IMR-90 (cell line): ENCODE measurements around the gene DICER1. TPM values are rescaled to one million over a fixed set of nuclear protein-coding genes. Genes with fewer than 3 reads are reported as not detected.

Experiments
- ATAC-seq: fragments of 200-7000 bp; cut with Tn5 transposase; 2 replicates; pipeline ENCODE4 v1.9.1; 2020; ENCODE audit warnings: low read depth, mild to moderate bottlenecking, moderate library complexity
- BruUV-seq: library from RNA; stranded (reverse); fragments of 400-500 nt; replicated peaks from 2 replicates; lab custom pipeline; 2021; lab: Mats Ljungman, UMichigan
- CTCF ChIA-PET: fragments of 300-600 bp; formaldehyde crosslinking; extraction: SDS; loops from one replicate; lab custom pipeline; 2021; ENCODE audit warnings: antibody characterized with exemption; lab: Yijun Ruan, JAX
- POLR2A ChIA-PET: fragments of 300-600 bp; sonication (Branson Sonifier 250); formaldehyde crosslinking; loops from one replicate; lab custom pipeline; 2022; ENCODE audit warnings: antibody characterized with exemption; ENCODE audit not compliant: unreplicated experiment; lab: Charles Lee
- DNase-seq: peaks from one replicate; pipeline ENCODE4 v3.0.0; 2013
- H2AFZ ChIP-seq: replicated peaks from 2 replicates; pipeline ENCODE3; 2013; ENCODE audit warnings: low read length, mild to moderate bottlenecking; ENCODE audit not compliant: poor library complexity
- H2AK5ac ChIP-seq: 2 replicates; pipeline ENCODE4 v1.6.1; 2013; ENCODE audit warnings: low read depth, low read length, inconsistent platforms
- H2AK9ac ChIP-seq: replicated peaks from 2 replicates; pipeline ENCODE3; 2013; ENCODE audit warnings: mild to moderate bottlenecking, low read depth, low read length, moderate library complexity; ENCODE audit not compliant: poor library complexity
- H2BK120ac ChIP-seq: 2 replicates; pipeline ENCODE4 v1.6.1; 2013; ENCODE audit warnings: low read depth, low read length, inconsistent platforms
- H2BK15ac ChIP-seq: 3 replicates; pipeline ENCODE4 v1.6.1; 2013; ENCODE audit warnings: low read depth, low read length, inconsistent platforms
- H2BK20ac ChIP-seq: 2 replicates; pipeline ENCODE4 v1.6.1; 2013; ENCODE audit warnings: low read depth, mild to moderate bottlenecking, inconsistent platforms, low read length, moderate library complexity
- H2BK5ac ChIP-seq: 2 replicates; pipeline ENCODE4 v1.6.1; 2013; ENCODE audit warnings: mild to moderate bottlenecking, low read depth, low read length, inconsistent platforms; ENCODE audit not compliant: poor library complexity, severe bottlenecking
- H3K14ac ChIP-seq: replicated peaks from 2 replicates; pipeline ENCODE4 v1.6.1; 2013; ENCODE audit warnings: low read depth, low read length, inconsistent platforms
- H3K18ac ChIP-seq: 2 replicates; pipeline ENCODE4 v1.6.1; 2013; ENCODE audit warnings: low read depth, low read length, control low read depth
- H3K23ac ChIP-seq: 2 replicates; pipeline ENCODE4 v1.6.1; 2013; ENCODE audit warnings: low read depth, low read length, inconsistent platforms
- H3K27ac ChIP-seq: 2 replicates; pipeline ENCODE4 v1.5.1; 2013; ENCODE audit warnings: mild to moderate bottlenecking, control low read depth, low read length; ENCODE audit not compliant: insufficient read depth
- H3K27me3 ChIP-seq: 2 replicates; pipeline ENCODE4 v1.6.1; 2013; ENCODE audit warnings: low read length; ENCODE audit not compliant: control insufficient read depth, insufficient read depth
- H3K36me3 ChIP-seq: 2 replicates; pipeline ENCODE4 v1.6.1; 2013; ENCODE audit warnings: low read length, mixed read lengths; ENCODE audit not compliant: control insufficient read depth, insufficient read depth
- H3K4ac ChIP-seq: 2 replicates; pipeline ENCODE4 v1.6.1; 2013; ENCODE audit warnings: low read depth, low read length, inconsistent platforms
- H3K4me1 ChIP-seq: 2 replicates; pipeline ENCODE4 v1.6.1; 2013; ENCODE audit warnings: low read length, mixed read lengths; ENCODE audit not compliant: control insufficient read depth, insufficient read depth
- H3K4me2 ChIP-seq: 2 replicates; pipeline ENCODE4 v1.6.1; 2013; ENCODE audit warnings: low read depth, mild to moderate bottlenecking, control low read depth, low read length, moderate library complexity
- H3K4me3 ChIP-seq: 2 replicates; pipeline ENCODE4 v1.5.1; 2013; ENCODE audit warnings: low read depth, mild to moderate bottlenecking, control low read depth, low read length, moderate library complexity; ENCODE audit not compliant: insufficient read depth
- H3K56ac ChIP-seq: 2 replicates; pipeline ENCODE4 v1.6.1; 2013; ENCODE audit warnings: low read length, inconsistent platforms; ENCODE audit not compliant: insufficient read depth; ENCODE audit errors: extremely low read depth
- H3K79me1 ChIP-seq, 2 experiments: 2 replicates each; pipeline ENCODE4 v1.6.1; 2013; ENCODE audit warnings: low read length in 2 of 2, inconsistent platforms in 1 of 2, low read depth in 1 of 2
- H3K9ac ChIP-seq: 2 replicates; pipeline ENCODE4 v1.6.1; 2013; ENCODE audit warnings: low read depth, low read length, control low read depth
- H3K9me1 ChIP-seq: 2 replicates; pipeline ENCODE4 v1.6.1; 2013; ENCODE audit warnings: low read length, inconsistent platforms; ENCODE audit not compliant: insufficient read depth
- H3K9me3 ChIP-seq: 2 replicates; pipeline ENCODE4 v1.6.1; 2013; ENCODE audit warnings: low read length; ENCODE audit not compliant: control insufficient read depth, insufficient read depth
- H4K20me1 ChIP-seq: 2 replicates; pipeline ENCODE4 v1.6.1; 2013; ENCODE audit warnings: low read length, inconsistent platforms; ENCODE audit not compliant: insufficient read depth
- H4K5ac ChIP-seq: 2 replicates; pipeline ENCODE4 v1.6.1; 2013; ENCODE audit warnings: mild to moderate bottlenecking, low read depth, low read length, control low read depth
- H4K8ac ChIP-seq, 2 experiments: 2 replicates each; pipeline ENCODE4 v1.6.1; 2013; ENCODE audit warnings: low read depth in 2 of 2, low read length in 2 of 2, control low read depth in 1 of 2, inconsistent platforms in 1 of 2
- H4K91ac ChIP-seq: 2 replicates; pipeline ENCODE4 v1.6.1; 2013; ENCODE audit warnings: low read depth, low read length, inconsistent platforms; ENCODE audit not compliant: insufficient read depth
- RFX5 ChIP-seq: IDR thresholded peaks from 2 replicates; pipeline ENCODE4 v1.8.0; 2012; ENCODE audit warnings: low read depth, mild to moderate bottlenecking, low read length, moderate library complexity
- WGBS, 2 experiments: methylation state at CpG; one replicate each; pipeline versions ENCODE4 v1.1.5 to v1.1.7; 2013; ENCODE audit warnings: missing lambda C conversion rate in 2 of 2; ENCODE audit not compliant: insufficient read length in 1 of 2; ENCODE audit errors: extremely low coverage in 2 of 2; 5-methylcytosine and 5-hydroxymethylcytosine counted together
- dilution Hi-C: fragments of 300-500 bp; cut with HindIII; formaldehyde crosslinking; loops from one replicate; pipeline ENCODE4 v1.14.3; 2018; ENCODE audit warnings: low sequenced_read_pairs; ENCODE audit not compliant: unreplicated experiment
- in situ Hi-C: fragments of 300-500 bp; cut with MboI; formaldehyde crosslinking; loops from 3 replicates; pipeline ENCODE4 v1.14.3; 2019; ENCODE audit warnings: low sequenced_read_pairs, inconsistent platforms, mixed read lengths
- intact Hi-C: fragments of 100-400 bp; cut with micrococcal nuclease; formaldehyde crosslinking; loops from 2 replicates; pipeline ENCODE4 v1.10.0; 2022
- polyA plus RNA-seq, 3 experiments: library from polyadenylated mRNA; depleted of rRNA; stranded (reverse); fragments of >200 nt; gene quantifications; 2 replicates each; pipeline ENCODE4 v1.2.3, GENCODE V29; 2012; ENCODE audit warnings: low replicate concordance in 1 of 3
- total RNA-seq: library from RNA; depleted of rRNA; stranded (reverse); fragments of >200 nt; gene quantifications from 2 replicates; pipeline ENCODE4 v1.2.3, GENCODE V29; 2012

The DICER1 gene
- total and polyA plus RNA-seq, 2 of the 4 experiments (the other 2 are of a cell fraction): 9.7 to 49.5 TPM

GRCh38 chr14:95078867-95079266, 78.5 kb downstream of the DICER1 start:
- Histone ChIP-seq H2BK15ac (no peak overlapping the region), H2BK20ac (no peak overlapping the region), H3K9ac (no peak overlapping the region), H3K4ac (no peak overlapping the region), H4K91ac (no peak overlapping the region), H3K4me1 (peaks cover 5% of the 10 kb centered on the region; the same call in 1 of the 2 replicates), H3K36me3 (no peaks in the 10 kb centered on the region), H4K8ac (no peak overlapping the region), H3K9me1 (no peaks in the 10 kb centered on the region; the same call in 1 of the 2 replicates), H3K27me3 (peaks cover 5% of the 10 kb centered on the region), H3K27ac (no peak overlapping the region), H2BK5ac (no peak overlapping the region), H2AFZ (no peak overlapping the region), H3K9me3 (no peaks in the 10 kb centered on the region), H3K18ac (no peak overlapping the region), H3K4me2 (no peak overlapping the region), H3K23ac (no peak overlapping the region), H2AK5ac (no peak overlapping the region), H4K5ac (no peak overlapping the region), H2AK9ac (no peak overlapping the region), H2BK120ac (no peak overlapping the region), H3K79me1 (no peaks in the 10 kb centered on the region), H3K14ac (no peak overlapping the region), H4K20me1 (no peaks in the 10 kb centered on the region), H3K4me3 (no peak overlapping the region), H3K56ac (no peak overlapping the region)
- dilution Hi-C loops (no loop called here), in situ Hi-C loops (no loop called here), intact Hi-C loops (no loop called here)
- DNase-seq (no peak), ATAC-seq (no peak)
- TF ChIP-seq RFX5: no peak
- no TSS peak for BruUV-seq
- ChIA-PET CTCF (no interaction called here), POLR2A (no interaction called here)
- 60% methylated on average over 1 of the region's 3 CpGs; no CpG with 5 or more reads in 1 of the 2 experiments for WGBS, 2 experiments
